Measurements from ENCODE around the gene NUP133. TPM values are rescaled to one million over a fixed set of nuclear protein-coding genes. Genes with fewer than 3 reads are reported as not detected.

Gene NUP133
- total and polyA plus RNA-seq, 8 donors: 6.3 to 18.7 (median 14.6) TPM

- H3K27me3 ChIP-seq: no peaks in the 10 kb centered on the region
- peaks cover 0 to 61% (median 21%) of the 10 kb centered on the region in 3 donors for H3K36me3 ChIP-seq
- no peak overlapping the region for H3K4me3 ChIP-seq
- ATAC-seq (no peak), DNase-seq (no peak), FAIRE-seq (no peak)
- TF ChIP-seq CTCF (IDR thresholded peaks at IDR 0.05): no peak
- no peaks in the 10 kb centered on the region for H3K9me3 ChIP-seq
- intact Hi-C loops (cut with DNase I): no loop called here
- peaks cover 0 to 4% (median 0%) of the 10 kb centered on the region in 3 donors for H3K4me1 ChIP-seq
- WGBS, 2 donors: 91 to 92% methylated on average over 2 of the region's 2 CpGs
- H3K27ac ChIP-seq: no peak overlapping the region
Observed at GRCh38 chr1:229495782-229496181, 12.4 kb downstream of the NUP133 start.

GRCh38 chr1:229487181-229487580 is 21.0 kb downstream of the NUP133 start:
- H3K27me3 ChIP-seq: no peaks in the 10 kb centered on the region
- intact Hi-C loops (cut with DNase I): no loop called here
- peaks cover 4 to 34% (median 24%) of the 10 kb centered on the region in 3 donors for H3K36me3 ChIP-seq
- no peak for TF ChIP-seq CTCF (IDR thresholded peaks at IDR 0.05)
- no peak overlapping the region for H3K4me3 ChIP-seq
- DNase-seq (no peak), FAIRE-seq (no peak), ATAC-seq (no peak)
- WGBS, 2 donors: 92 to 97% methylated on average over 1 of the region's 1 CpG
- H3K4me1 ChIP-seq: no peaks in the 10 kb centered on the region
- H3K27ac ChIP-seq: no peak overlapping the region
- H3K9me3 ChIP-seq: no peaks in the 10 kb centered on the region

GRCh38 chr1:229485318-229485717 is 22.8 kb downstream of the NUP133 start:
- H3K36me3 ChIP-seq: peaks cover 4 to 44% (median 24%) of the 10 kb centered on the region in 3 donors
- FAIRE-seq: no peak
- no peak for TF ChIP-seq CTCF (IDR thresholded peaks at IDR 0.05)
- DNase-seq: no peak
- no peaks in the 10 kb centered on the region for H3K27me3 ChIP-seq
- H3K4me3 ChIP-seq: no peak overlapping the region
- no peak overlapping the region for H3K27ac ChIP-seq
- WGBS, 2 donors: 72 to 86% methylated on average over 1 of the region's 1 CpG
- no peaks in the 10 kb centered on the region for H3K4me1 ChIP-seq
- intact Hi-C loops (cut with DNase I): no loop called here
- ATAC-seq: no peak
- no peaks in the 10 kb centered on the region for H3K9me3 ChIP-seq

GRCh38 chr1:229482511-229482910 is 25.6 kb downstream of the NUP133 start:
- peaks cover 4 to 37% (median 21%) of the 10 kb centered on the region in 3 donors for H3K36me3 ChIP-seq
- H3K27ac ChIP-seq: no peak overlapping the region
- ATAC-seq (no peak), DNase-seq (no peak), FAIRE-seq (no peak)
- no peaks in the 10 kb centered on the region for H3K27me3 ChIP-seq
- no peaks in the 10 kb centered on the region for H3K9me3 ChIP-seq
- WGBS, 2 donors: 93 to 94% methylated on average over 5 of the region's 5 CpGs
- no peak overlapping the region for H3K4me3 ChIP-seq
- intact Hi-C loops (cut with DNase I): no loop called here
- no peak for TF ChIP-seq CTCF (IDR thresholded peaks at IDR 0.05)
- no peaks in the 10 kb centered on the region for H3K4me1 ChIP-seq

GRCh38 chr1:229480495-229480894 is 27.6 kb downstream of the NUP133 start:
- 93% methylated on average over 7 of the region's 7 CpGs for WGBS, 2 donors
- no peak overlapping the region for H3K4me3 ChIP-seq
- intact Hi-C loops (cut with DNase I): no loop called here
- H3K27ac ChIP-seq: no peak overlapping the region
- no peaks in the 10 kb centered on the region for H3K9me3 ChIP-seq
- FAIRE-seq (no peak), ATAC-seq (no peak), DNase-seq (no peak)
- peaks cover 0 to 23% (median 9%) of the 10 kb centered on the region in 3 donors for H3K36me3 ChIP-seq
- no peaks in the 10 kb centered on the region for H3K27me3 ChIP-seq
- TF ChIP-seq CTCF (IDR thresholded peaks at IDR 0.05): no peak
- H3K4me1 ChIP-seq: no peaks in the 10 kb centered on the region
